H1 (cell line): Measurements from ENCODE around the gene RAB41.

Experiments used
- ASH2L ChIP-seq: fragments of 200-600, 300-600 bp; sonication (generic); IDR thresholded peaks from one replicate; pipeline ENCODE4 v1.7.1; 2017; ENCODE audit warnings: low read length
- BACH1 ChIP-seq: IDR thresholded peaks from 2 replicates; pipeline ENCODE4 v1.6.1; 2012; ENCODE audit warnings: low read length, improper control_type of control experiment
- CEBPB ChIP-seq: IDR thresholded peaks from 2 replicates; pipeline ENCODE4 v1.6.1; 2012; ENCODE audit warnings: low read depth, low read length
- EGR1 ChIP-seq: IDR thresholded peaks from 2 replicates; pipeline ENCODE4 v1.6.1; 2011; ENCODE audit warnings: low read depth, low read length, borderline replicate concordance
- KDM1A ChIP-seq: fragments of 200-600, 300-600 bp; sonication (generic); IDR thresholded peaks from 2 replicates; pipeline ENCODE4 v1.7.1; 2016; ENCODE audit warnings: mild to moderate bottlenecking, low read length, borderline replicate concordance
- POLR2AphosphoS5 ChIP-seq: IDR thresholded peaks from 2 replicates; pipeline ENCODE4 v1.6.1; 2011; ENCODE audit warnings: low read depth, low read length
- RBBP5 ChIP-seq: IDR thresholded peaks from 2 replicates; pipeline ENCODE4 v1.7.1; 2012; ENCODE audit warnings: low read depth, mild to moderate bottlenecking, inconsistent platforms, low read length, moderate library complexity, borderline replicate concordance
- SIN3A ChIP-seq, 2 experiments: IDR thresholded peaks in 1 of 2; conservative IDR thresholded peaks in 1 of 2; 2 replicates each; pipeline ENCODE4 v1.6.1; 2011 to 2012; ENCODE audit warnings: low read length in 2 of 2, improper control_type of control experiment in 1 of 2, low read depth in 1 of 2, mild to moderate bottlenecking in 1 of 2
- SP1 ChIP-seq: IDR thresholded peaks from 2 replicates; pipeline ENCODE4 v1.6.1; 2011; ENCODE audit warnings: low read depth, low read length
- TAF1 ChIP-seq: IDR thresholded peaks from 2 replicates; pipeline ENCODE4 v1.6.1; 2011; ENCODE audit warnings: mild to moderate bottlenecking, low read depth, low read length
- ZNF274 ChIP-seq: IDR thresholded peaks from 2 replicates; pipeline ENCODE4 v1.7.0; 2012; ENCODE audit warnings: low read length, borderline replicate concordance; ENCODE audit errors: extremely low read depth
- TF ChIP-seq, protein P1 (sequence below): IDR thresholded peaks from 2 replicates; pipeline ENCODE4 v1.6.1; 2011; ENCODE audit warnings: low read length, improper control_type of control experiment
- TF ChIP-seq, protein P2 (sequence below): IDR thresholded peaks from 2 replicates; pipeline ENCODE4 v1.6.1; 2012; ENCODE audit warnings: inconsistent platforms
- TF ChIP-seq, protein P3 (sequence below), 3 experiments: IDR thresholded peaks; 1 replicate in 2 of 3; 2 replicates in 1 of 3; pipeline versions ENCODE4 v1.5.1 to v1.6.1; 2011; ENCODE audit warnings: low read length in 3 of 3, mild to moderate bottlenecking in 3 of 3, inconsistent platforms in 2 of 3, low read depth in 1 of 3, moderate library complexity in 1 of 3; ENCODE audit not compliant: insufficient read depth in 1 of 3; ENCODE audit errors: control extremely low read depth in 1 of 3

DNA sequence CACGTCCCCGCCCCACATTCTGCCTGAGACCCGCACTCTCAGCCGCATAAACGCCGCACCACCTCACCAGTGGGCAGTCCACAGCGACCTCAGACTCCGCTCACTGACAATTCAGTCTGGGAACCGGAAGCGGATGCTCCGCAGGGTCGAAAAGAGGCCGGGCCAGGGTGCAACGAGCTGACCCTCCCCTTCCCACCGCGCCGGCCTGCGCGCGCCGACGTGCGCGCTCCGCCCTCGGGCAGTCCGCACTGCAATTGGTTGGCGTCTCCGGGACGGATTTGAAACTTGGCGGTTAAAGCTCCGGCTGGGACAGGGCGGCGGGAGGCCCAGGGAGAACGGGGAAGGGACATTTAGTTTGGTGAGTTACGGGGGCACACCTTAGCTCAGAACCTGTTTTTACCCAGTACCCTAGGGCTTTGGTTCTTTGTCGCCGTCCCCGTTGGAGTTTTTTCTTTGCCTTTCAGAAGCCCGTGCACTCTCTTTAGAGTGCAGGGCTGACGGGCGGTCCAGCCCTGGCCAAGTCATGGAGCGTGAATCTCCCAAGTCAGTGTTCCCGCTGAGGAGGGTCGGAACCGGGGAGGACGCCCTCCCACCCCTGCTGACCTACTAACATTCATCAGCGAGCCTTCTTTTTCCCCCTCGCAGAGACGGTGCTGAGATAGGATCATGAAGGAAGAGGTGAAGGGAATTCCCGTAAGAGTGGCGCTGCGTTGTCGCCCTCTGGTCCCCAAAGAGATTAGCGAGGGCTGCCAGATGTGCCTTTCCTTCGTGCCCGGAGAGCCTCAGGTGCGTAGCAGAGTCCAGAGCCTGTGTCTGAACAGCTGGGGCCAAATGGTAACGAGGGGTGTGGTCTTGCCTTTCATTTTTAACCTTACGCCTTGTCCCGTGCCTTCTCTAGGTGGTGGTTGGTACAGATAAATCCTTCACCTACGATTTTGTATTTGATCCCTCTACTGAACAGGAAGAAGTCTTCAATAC, 8.1 kb downstream of the RAB41 start, which contains the start of the genes KIF4A and PDZD11:
- TF ChIP-seq POLR2AphosphoS5: no peak
- TF ChIP-seq, protein P1, sequence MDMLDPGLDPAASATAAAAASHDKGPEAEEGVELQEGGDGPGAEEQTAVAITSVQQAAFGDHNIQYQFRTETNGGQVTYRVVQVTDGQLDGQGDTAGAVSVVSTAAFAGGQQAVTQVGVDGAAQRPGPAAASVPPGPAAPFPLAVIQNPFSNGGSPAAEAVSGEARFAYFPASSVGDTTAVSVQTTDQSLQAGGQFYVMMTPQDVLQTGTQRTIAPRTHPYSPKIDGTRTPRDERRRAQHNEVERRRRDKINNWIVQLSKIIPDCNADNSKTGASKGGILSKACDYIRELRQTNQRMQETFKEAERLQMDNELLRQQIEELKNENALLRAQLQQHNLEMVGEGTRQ: no peak
- TF ChIP-seq, protein P2, sequence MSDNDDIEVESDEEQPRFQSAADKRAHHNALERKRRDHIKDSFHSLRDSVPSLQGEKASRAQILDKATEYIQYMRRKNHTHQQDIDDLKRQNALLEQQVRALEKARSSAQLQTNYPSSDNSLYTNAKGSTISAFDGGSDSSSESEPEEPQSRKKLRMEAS: no peak
- TF ChIP-seq SIN3A (conservative IDR thresholded peaks at IDR 0.05 in 1 of 2, IDR thresholded peaks at IDR 0.05 in 1 of 2; ENCODE audit: low read depth in 1 of 2, low read length in 2 of 2): peak in 1 of 2 experiments; percentile 70; a peak in 2 of 4 replicates
- no peak for TF ChIP-seq EGR1
- peak; percentile 35 for TF ChIP-seq ASH2L
- TF ChIP-seq, protein P3, sequence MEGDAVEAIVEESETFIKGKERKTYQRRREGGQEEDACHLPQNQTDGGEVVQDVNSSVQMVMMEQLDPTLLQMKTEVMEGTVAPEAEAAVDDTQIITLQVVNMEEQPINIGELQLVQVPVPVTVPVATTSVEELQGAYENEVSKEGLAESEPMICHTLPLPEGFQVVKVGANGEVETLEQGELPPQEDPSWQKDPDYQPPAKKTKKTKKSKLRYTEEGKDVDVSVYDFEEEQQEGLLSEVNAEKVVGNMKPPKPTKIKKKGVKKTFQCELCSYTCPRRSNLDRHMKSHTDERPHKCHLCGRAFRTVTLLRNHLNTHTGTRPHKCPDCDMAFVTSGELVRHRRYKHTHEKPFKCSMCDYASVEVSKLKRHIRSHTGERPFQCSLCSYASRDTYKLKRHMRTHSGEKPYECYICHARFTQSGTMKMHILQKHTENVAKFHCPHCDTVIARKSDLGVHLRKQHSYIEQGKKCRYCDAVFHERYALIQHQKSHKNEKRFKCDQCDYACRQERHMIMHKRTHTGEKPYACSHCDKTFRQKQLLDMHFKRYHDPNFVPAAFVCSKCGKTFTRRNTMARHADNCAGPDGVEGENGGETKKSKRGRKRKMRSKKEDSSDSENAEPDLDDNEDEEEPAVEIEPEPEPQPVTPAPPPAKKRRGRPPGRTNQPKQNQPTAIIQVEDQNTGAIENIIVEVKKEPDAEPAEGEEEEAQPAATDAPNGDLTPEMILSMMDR (IDR thresholded peaks at IDR 0.05; ENCODE audit: control extremely low read depth in 1 of 3, insufficient read depth in 1 of 3, low read depth in 1 of 3, low read length in 3 of 3): no peak
- no peak for TF ChIP-seq KDM1A
- TF ChIP-seq BACH1: no peak
- peak; percentile 41; the same call in 1 of the 2 replicates for TF ChIP-seq TAF1
- TF ChIP-seq CEBPB: no peak
- TF ChIP-seq SP1: no peak
- no peak for TF ChIP-seq RBBP5
- no peak for TF ChIP-seq ZNF274
